IMR-90 (cell line): Measurements from ENCODE around the gene POFUT2. TPM values are rescaled to one million over a fixed set of nuclear protein-coding genes. Genes with fewer than 3 reads are reported as not detected.

Source experiments
- ATAC-seq: fragments of 200-7000 bp; cut with Tn5 transposase; 2 replicates; pipeline ENCODE4 v1.9.1; 2020; ENCODE audit warnings: low read depth, mild to moderate bottlenecking, moderate library complexity
- BruUV-seq: library from RNA; stranded (reverse); fragments of 400-500 nt; replicated peaks from 2 replicates; lab custom pipeline; 2021; lab: Mats Ljungman, UMichigan
- CTCF ChIA-PET: fragments of 300-600 bp; formaldehyde crosslinking; extraction: SDS; loops from one replicate; lab custom pipeline; 2021; ENCODE audit warnings: antibody characterized with exemption; lab: Yijun Ruan, JAX
- POLR2A ChIA-PET: fragments of 300-600 bp; sonication (Branson Sonifier 250); formaldehyde crosslinking; loops from one replicate; lab custom pipeline; 2022; ENCODE audit warnings: antibody characterized with exemption; ENCODE audit not compliant: unreplicated experiment; lab: Charles Lee
- DNase-seq: peaks from one replicate; pipeline ENCODE4 v3.0.0; 2013
- H2AFZ ChIP-seq: replicated peaks from 2 replicates; pipeline ENCODE3; 2013; ENCODE audit warnings: low read length, mild to moderate bottlenecking; ENCODE audit not compliant: poor library complexity
- H2AK5ac ChIP-seq: 2 replicates; pipeline ENCODE4 v1.6.1; 2013; ENCODE audit warnings: low read depth, low read length, inconsistent platforms
- H2AK9ac ChIP-seq: replicated peaks from 2 replicates; pipeline ENCODE3; 2013; ENCODE audit warnings: mild to moderate bottlenecking, low read depth, low read length, moderate library complexity; ENCODE audit not compliant: poor library complexity
- H2BK120ac ChIP-seq: 2 replicates; pipeline ENCODE4 v1.6.1; 2013; ENCODE audit warnings: low read depth, low read length, inconsistent platforms
- H2BK15ac ChIP-seq: 3 replicates; pipeline ENCODE4 v1.6.1; 2013; ENCODE audit warnings: low read depth, low read length, inconsistent platforms
- H2BK20ac ChIP-seq: 2 replicates; pipeline ENCODE4 v1.6.1; 2013; ENCODE audit warnings: low read depth, mild to moderate bottlenecking, inconsistent platforms, low read length, moderate library complexity
- H2BK5ac ChIP-seq: 2 replicates; pipeline ENCODE4 v1.6.1; 2013; ENCODE audit warnings: mild to moderate bottlenecking, low read depth, low read length, inconsistent platforms; ENCODE audit not compliant: poor library complexity, severe bottlenecking
- H3K14ac ChIP-seq: replicated peaks from 2 replicates; pipeline ENCODE4 v1.6.1; 2013; ENCODE audit warnings: low read depth, low read length, inconsistent platforms
- H3K18ac ChIP-seq: 2 replicates; pipeline ENCODE4 v1.6.1; 2013; ENCODE audit warnings: low read depth, low read length, control low read depth
- H3K23ac ChIP-seq: 2 replicates; pipeline ENCODE4 v1.6.1; 2013; ENCODE audit warnings: low read depth, low read length, inconsistent platforms
- H3K27ac ChIP-seq: 2 replicates; pipeline ENCODE4 v1.5.1; 2013; ENCODE audit warnings: mild to moderate bottlenecking, control low read depth, low read length; ENCODE audit not compliant: insufficient read depth
- H3K27me3 ChIP-seq: 2 replicates; pipeline ENCODE4 v1.6.1; 2013; ENCODE audit warnings: low read length; ENCODE audit not compliant: control insufficient read depth, insufficient read depth
- H3K36me3 ChIP-seq: 2 replicates; pipeline ENCODE4 v1.6.1; 2013; ENCODE audit warnings: low read length, mixed read lengths; ENCODE audit not compliant: control insufficient read depth, insufficient read depth
- H3K4ac ChIP-seq: 2 replicates; pipeline ENCODE4 v1.6.1; 2013; ENCODE audit warnings: low read depth, low read length, inconsistent platforms
- H3K4me1 ChIP-seq: 2 replicates; pipeline ENCODE4 v1.6.1; 2013; ENCODE audit warnings: low read length, mixed read lengths; ENCODE audit not compliant: control insufficient read depth, insufficient read depth
- H3K4me2 ChIP-seq: 2 replicates; pipeline ENCODE4 v1.6.1; 2013; ENCODE audit warnings: low read depth, mild to moderate bottlenecking, control low read depth, low read length, moderate library complexity
- H3K4me3 ChIP-seq: 2 replicates; pipeline ENCODE4 v1.5.1; 2013; ENCODE audit warnings: low read depth, mild to moderate bottlenecking, control low read depth, low read length, moderate library complexity; ENCODE audit not compliant: insufficient read depth
- H3K56ac ChIP-seq: 2 replicates; pipeline ENCODE4 v1.6.1; 2013; ENCODE audit warnings: low read length, inconsistent platforms; ENCODE audit not compliant: insufficient read depth; ENCODE audit errors: extremely low read depth
- H3K79me1 ChIP-seq, 2 experiments: 2 replicates each; pipeline ENCODE4 v1.6.1; 2013; ENCODE audit warnings: low read length in 2 of 2, inconsistent platforms in 1 of 2, low read depth in 1 of 2
- H3K9ac ChIP-seq: 2 replicates; pipeline ENCODE4 v1.6.1; 2013; ENCODE audit warnings: low read depth, low read length, control low read depth
- H3K9me1 ChIP-seq: 2 replicates; pipeline ENCODE4 v1.6.1; 2013; ENCODE audit warnings: low read length, inconsistent platforms; ENCODE audit not compliant: insufficient read depth
- H3K9me3 ChIP-seq: 2 replicates; pipeline ENCODE4 v1.6.1; 2013; ENCODE audit warnings: low read length; ENCODE audit not compliant: control insufficient read depth, insufficient read depth
- H4K20me1 ChIP-seq: 2 replicates; pipeline ENCODE4 v1.6.1; 2013; ENCODE audit warnings: low read length, inconsistent platforms; ENCODE audit not compliant: insufficient read depth
- H4K5ac ChIP-seq: 2 replicates; pipeline ENCODE4 v1.6.1; 2013; ENCODE audit warnings: mild to moderate bottlenecking, low read depth, low read length, control low read depth
- H4K8ac ChIP-seq, 2 experiments: 2 replicates each; pipeline ENCODE4 v1.6.1; 2013; ENCODE audit warnings: low read depth in 2 of 2, low read length in 2 of 2, control low read depth in 1 of 2, inconsistent platforms in 1 of 2
- H4K91ac ChIP-seq: 2 replicates; pipeline ENCODE4 v1.6.1; 2013; ENCODE audit warnings: low read depth, low read length, inconsistent platforms; ENCODE audit not compliant: insufficient read depth
- BHLHE40 ChIP-seq: fragments of 150-350 bp; IDR thresholded peaks from 2 replicates; pipeline ENCODE4 v1.6.1; 2016; ENCODE audit warnings: mild to moderate bottlenecking, low read depth, low read length
- CEBPB ChIP-seq: IDR thresholded peaks from 2 replicates; pipeline ENCODE4 v1.6.1; 2012; ENCODE audit warnings: low read depth, low read length, improper control_type of control experiment
- CHD1 ChIP-seq: IDR thresholded peaks from 2 replicates; pipeline ENCODE4 v1.6.1; 2012; ENCODE audit warnings: low read depth, low read length, improper control_type of control experiment
- FOS ChIP-seq: fragments of 150-350 bp; IDR thresholded peaks from 2 replicates; pipeline ENCODE4 v1.6.1; 2016; ENCODE audit warnings: low read depth, low read length
- MAFK ChIP-seq: IDR thresholded peaks from 2 replicates; pipeline ENCODE4 v1.6.1; 2012; ENCODE audit warnings: low read depth, low read length, improper control_type of control experiment
- MAZ ChIP-seq: IDR thresholded peaks from 2 replicates; pipeline ENCODE4 v1.6.1; 2012; ENCODE audit warnings: low read depth, mild to moderate bottlenecking, low read length, improper control_type of control experiment, moderate library complexity, borderline replicate concordance
- MXI1 ChIP-seq: IDR thresholded peaks from 2 replicates; pipeline ENCODE4 v1.6.1; 2012; ENCODE audit warnings: low read depth, mild to moderate bottlenecking, low read length, moderate library complexity, borderline replicate concordance
- RAD21 ChIP-seq: IDR thresholded peaks from 2 replicates; pipeline ENCODE4 v1.6.1; 2012; ENCODE audit warnings: low read length, improper control_type of control experiment
- USF2 ChIP-seq: fragments of 150-350 bp; IDR thresholded peaks from 2 replicates; pipeline ENCODE4 v1.6.1; 2017; ENCODE audit warnings: mild to moderate bottlenecking, antibody characterized with exemption, low read length, low read depth
- WGBS, 2 experiments: methylation state at CpG; one replicate each; pipeline versions ENCODE4 v1.1.5 to v1.1.7; 2013; ENCODE audit warnings: missing lambda C conversion rate in 2 of 2; ENCODE audit not compliant: insufficient read length in 1 of 2; ENCODE audit errors: extremely low coverage in 2 of 2; 5-methylcytosine and 5-hydroxymethylcytosine counted together
- dilution Hi-C: fragments of 300-500 bp; cut with HindIII; formaldehyde crosslinking; loops from one replicate; pipeline ENCODE4 v1.14.3; 2018; ENCODE audit warnings: low sequenced_read_pairs; ENCODE audit not compliant: unreplicated experiment
- in situ Hi-C: fragments of 300-500 bp; cut with MboI; formaldehyde crosslinking; loops from 3 replicates; pipeline ENCODE4 v1.14.3; 2019; ENCODE audit warnings: low sequenced_read_pairs, inconsistent platforms, mixed read lengths
- intact Hi-C: fragments of 100-400 bp; cut with micrococcal nuclease; formaldehyde crosslinking; loops from 2 replicates; pipeline ENCODE4 v1.10.0; 2022
- polyA plus RNA-seq, 3 experiments: library from polyadenylated mRNA; depleted of rRNA; stranded (reverse); fragments of >200 nt; gene quantifications; 2 replicates each; pipeline ENCODE4 v1.2.3, GENCODE V29; 2012; ENCODE audit warnings: low replicate concordance in 1 of 3
- total RNA-seq: library from RNA; depleted of rRNA; stranded (reverse); fragments of >200 nt; gene quantifications from 2 replicates; pipeline ENCODE4 v1.2.3, GENCODE V29; 2012

POFUT2 gene
- total and polyA plus RNA-seq, 2 of the 4 experiments (the other 2 are of a cell fraction) = 18.8 to 59.3 TPM

DNA sequence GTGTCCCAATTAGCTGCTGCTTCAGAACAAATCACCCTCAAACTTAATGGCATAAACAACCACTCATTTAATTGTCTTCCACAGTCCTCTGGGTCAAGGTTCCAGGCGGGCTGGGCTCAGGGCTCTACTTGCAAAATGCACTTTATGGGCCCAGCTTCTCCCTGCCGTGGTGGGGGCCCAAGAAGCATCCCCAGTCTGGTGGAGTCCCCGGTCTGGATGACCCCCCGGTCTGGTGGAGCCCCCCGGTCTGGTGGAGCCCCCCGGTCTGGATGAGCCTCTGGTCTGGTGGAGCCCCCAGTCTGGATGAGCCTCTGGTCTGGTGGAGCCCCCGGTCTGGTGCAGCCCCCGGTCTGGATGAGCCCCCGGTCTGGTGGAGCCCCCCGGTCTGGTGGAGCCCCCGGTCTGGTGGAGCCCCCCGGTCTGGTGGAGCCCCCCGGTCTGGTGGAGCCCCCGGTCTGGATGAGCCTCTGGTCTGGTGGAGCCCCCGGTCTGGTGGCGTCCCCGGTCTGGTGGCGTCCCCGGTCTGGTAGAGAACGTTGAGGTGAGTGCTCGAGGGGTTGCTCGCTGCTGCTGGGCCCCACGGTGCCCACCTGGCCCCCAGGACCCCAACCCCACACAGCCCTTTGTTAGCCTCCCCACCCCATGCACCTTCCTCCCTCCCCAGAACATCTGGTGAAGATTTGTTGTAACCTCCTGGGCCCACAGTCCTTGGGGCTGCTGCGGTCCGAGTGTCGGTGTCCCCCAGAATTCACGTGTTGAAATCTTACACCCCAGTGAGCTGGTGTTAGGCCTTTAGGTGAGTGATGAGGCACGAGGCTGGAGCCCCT is 33.8 kb downstream of the POFUT2 start (continued):
- TF ChIP-seq FOS = no peak

DNA sequence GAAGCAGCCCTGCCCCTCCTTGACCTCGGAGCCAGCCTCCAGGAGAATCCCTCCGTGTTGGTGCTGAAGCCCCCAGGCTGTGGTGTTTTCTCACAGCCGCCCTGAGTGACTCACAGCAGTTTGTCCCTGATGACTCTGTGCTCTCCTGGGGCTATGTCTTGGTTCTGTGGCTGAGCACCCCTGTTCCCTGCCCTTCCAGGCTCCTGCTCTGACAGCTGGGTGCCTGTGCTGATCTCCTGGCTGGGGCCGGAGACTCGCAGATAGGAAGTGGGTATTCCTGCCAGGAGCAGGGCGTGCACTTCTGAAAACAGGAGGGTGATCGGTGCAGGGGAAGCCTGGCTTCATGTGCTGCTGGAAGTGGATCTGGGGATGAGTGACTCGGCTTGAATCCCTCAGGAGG is 34.5 kb downstream of the POFUT2 start:
- Histone ChIP-seq H3K18ac (no peak overlapping the region), H4K8ac (no peak overlapping the region), H2BK15ac (no peak overlapping the region), H4K5ac (no peak overlapping the region), H3K4me3 (no peak overlapping the region), H3K9ac (no peak overlapping the region), H2BK120ac (no peak overlapping the region), H2AK5ac (no peak overlapping the region), H4K91ac (no peak overlapping the region), H3K4ac (no peak overlapping the region), H3K4me2 (no peak overlapping the region), H4K20me1 (no peaks in the 10 kb centered on the region), H3K9me3 (peaks cover 12% of the 10 kb centered on the region), H3K27ac (no peak overlapping the region), H3K14ac (no peak overlapping the region), H2BK5ac (no peak overlapping the region), H2BK20ac (no peak overlapping the region), H3K9me1 (no peaks in the 10 kb centered on the region), H3K56ac (no peak overlapping the region), H3K79me1 (no peaks in the 10 kb centered on the region), H2AK9ac (peak overlapping the region; percentile 23), H3K4me1 (peaks cover 6% of the 10 kb centered on the region), H3K36me3 (no peaks in the 10 kb centered on the region), H3K23ac (no peak overlapping the region), H2AFZ (peak overlapping the region; percentile 67), H3K27me3 (peaks cover 30% of the 10 kb centered on the region)
- TF ChIP-seq CEBPB = no peak
- TF ChIP-seq CHD1 = no peak
- TF ChIP-seq MAZ = no peak
- no peak; the same call in 1 of the 2 replicates for TF ChIP-seq RAD21
- TF ChIP-seq USF2 = no peak
- no peak for TF ChIP-seq MAFK
- TF ChIP-seq BHLHE40 = no peak
- no peak; the same call in 1 of the 2 replicates for TF ChIP-seq FOS
- no peak for TF ChIP-seq MXI1
- POLR2A ChIA-PET = no interaction called here
- DNase-seq (peak; percentile 39), ATAC-seq (peak; percentile 43)
- CTCF ChIA-PET = no interaction called here
- WGBS, 2 experiments = 28% methylated on average over 4 of the region's 8 CpGs; no CpG with 5 or more reads in 1 of the 2 experiments
- BruUV-seq = no TSS peak
- in situ Hi-C loops (no loop called here), intact Hi-C loops (no loop called here), dilution Hi-C loops (no loop called here)
